Inferior parietal cortex (tissue), 1 donor: ENCODE data around the gene VOPP1.

ENCODE experiments used
- DNase-seq: peaks from one replicate; pipeline ENCODE4 v3.0.0-alpha.2; 2016; ENCODE audit errors: extremely low spot score

The VOPP1 gene

GRCh38 chr7:55532150-55532917, 40.0 kb downstream of the VOPP1 start:
- DNase-seq, result no peak

DNA sequence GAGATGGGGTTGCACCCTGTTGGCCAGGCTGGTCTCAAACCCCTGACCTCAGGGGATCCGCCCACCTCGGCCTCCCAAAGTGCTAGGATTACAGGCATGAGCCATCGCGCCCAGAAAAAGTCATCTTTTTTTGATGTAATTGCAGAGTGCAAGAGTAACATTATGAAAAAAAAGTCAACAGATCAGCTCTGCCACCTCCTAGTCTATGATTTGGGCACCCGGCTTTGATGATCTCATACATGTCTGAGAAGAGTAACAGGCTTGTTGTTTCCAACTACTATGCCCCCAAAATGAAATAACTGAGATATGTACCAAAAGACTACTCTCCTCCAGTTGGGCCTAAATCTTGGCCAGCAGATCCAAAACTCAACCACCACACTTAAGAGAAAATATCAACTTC, 40.8 kb downstream of the VOPP1 start:
- DNase-seq, result no peak

GRCh38 chr7:55527307-55527706, 45.0 kb downstream of the VOPP1 start:
- no peak for DNase-seq

DNA sequence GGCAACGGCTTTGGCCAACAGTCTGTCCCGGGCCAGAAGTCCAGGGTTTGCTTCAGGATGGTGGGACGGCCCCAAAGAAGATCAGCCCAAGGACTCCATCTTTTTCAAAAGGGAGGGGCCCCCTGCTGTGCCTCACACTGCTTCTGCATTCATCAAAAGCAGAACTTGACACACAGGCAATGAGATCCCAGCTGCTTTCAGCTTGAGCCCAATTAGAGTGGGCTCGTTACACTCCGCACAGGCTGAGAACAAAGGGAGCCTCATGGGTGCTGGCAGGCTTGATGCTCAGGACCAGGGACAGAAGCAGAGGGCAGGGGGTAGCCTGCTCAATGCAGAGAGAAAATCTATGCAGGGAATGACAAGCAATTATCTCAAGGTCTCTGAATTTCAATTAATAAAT, 45.5 kb downstream of the VOPP1 start:
- DNase-seq, result peak; percentile 62

DNA sequence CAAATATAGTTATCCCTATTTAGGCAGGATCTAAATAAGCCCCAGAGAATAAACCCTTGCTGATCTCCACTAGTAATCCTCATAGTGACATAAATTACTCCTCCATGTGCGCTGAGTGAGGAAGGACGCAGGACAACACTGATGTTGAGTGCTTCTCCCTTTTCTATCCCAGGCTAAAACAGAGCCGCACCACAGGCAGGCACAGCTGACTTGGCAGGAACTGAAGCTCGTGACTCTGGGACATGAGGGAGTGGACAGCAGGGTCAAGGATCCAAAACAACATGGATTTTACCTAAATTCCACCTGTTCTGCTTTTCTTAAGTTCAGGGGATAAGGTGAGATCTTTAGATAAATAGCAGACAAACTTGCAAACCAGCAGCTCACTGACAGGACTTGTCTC, 46.0 kb downstream of the VOPP1 start:
- DNase-seq, result no peak

GRCh38 chr7:55524558-55525310, 47.6 kb downstream of the VOPP1 start:
- no peak for DNase-seq

DNA sequence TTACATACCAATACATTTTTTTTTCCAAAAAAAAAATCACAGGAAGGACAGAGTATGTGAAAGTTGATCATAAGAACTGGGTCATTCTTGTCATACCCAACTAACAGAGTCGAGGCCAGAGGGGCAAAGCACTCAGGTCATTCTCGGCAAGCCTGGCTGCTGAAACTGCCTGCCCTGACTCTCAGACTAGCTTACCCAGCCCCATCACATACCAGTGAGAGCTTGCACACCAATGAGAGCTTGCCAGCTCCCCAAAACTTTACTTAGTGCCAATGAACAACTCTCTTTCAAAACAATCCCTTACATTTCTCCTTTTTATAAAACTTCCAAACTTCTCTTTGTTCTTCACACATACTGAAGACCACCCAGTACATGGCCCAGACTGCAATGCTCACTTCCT, 48.9 kb downstream of the VOPP1 start:
- DNase-seq, result no peak

GRCh38 chr7:55521917-55522902, 50.1 kb downstream of the VOPP1 start:
- no peak for DNase-seq

DNA sequence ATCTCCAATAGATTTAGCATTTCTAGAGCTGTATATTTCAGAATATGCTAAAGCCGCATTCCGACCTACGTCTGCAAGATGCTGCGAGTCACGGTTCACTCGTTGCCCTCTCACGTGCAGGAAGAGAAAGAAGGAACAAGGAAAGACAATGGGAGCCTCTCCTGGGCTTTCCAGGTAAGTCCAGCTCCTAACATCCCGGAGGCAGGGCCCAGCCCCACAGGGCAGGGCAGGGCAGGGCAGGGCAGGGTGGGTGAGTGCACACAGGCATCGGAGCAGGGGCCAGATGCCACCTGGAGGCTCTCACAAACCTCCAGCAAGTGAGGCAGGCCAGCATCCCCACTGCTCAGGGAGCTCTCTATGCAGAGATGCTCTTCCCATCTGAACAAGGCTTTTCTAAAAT, 50.8 kb downstream of the VOPP1 start:
- DNase-seq, result no peak

GRCh38 chr7:55520426-55521140, 51.7 kb downstream of the VOPP1 start:
- no peak for DNase-seq

- DNase-seq, result no peak
Measured at GRCh38 chr7:55518836-55519235, 53.5 kb downstream of the VOPP1 start.

DNA sequence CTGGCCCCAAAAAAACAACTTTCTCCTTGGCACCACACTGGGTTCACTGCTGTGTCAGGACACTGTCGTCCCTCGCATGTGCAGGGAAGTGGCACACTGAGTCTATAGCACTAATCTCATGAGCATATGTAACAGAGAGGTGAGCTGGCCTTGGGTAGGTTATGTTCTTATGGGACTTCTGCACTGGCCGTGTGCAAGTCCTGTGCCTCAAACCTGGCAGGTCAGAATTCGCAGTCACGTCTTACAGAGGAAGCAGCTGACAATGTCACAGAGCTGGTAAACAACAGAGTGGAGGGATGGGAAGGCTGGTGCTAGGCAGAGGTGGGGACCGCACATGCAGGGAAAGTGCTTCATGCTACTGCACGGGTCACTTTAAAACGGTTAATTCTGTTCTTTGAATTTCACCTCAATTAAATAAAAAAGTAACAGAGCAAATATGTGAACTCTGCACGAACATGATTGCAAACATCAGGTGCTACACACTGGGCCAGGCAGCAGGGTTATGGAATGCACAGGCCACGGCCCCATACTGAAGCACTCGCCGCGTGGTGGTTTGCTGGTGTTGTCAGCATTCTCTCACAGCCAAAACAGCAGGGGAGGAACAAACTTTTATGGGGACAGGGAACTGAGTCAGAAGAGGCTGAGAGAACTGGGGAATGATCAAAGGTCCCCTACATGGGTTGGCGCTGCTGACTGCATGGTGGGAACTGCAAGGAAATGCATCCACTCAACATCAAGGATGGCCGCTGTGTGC, 54.2 kb downstream of the VOPP1 start:
- DNase-seq, result no peak

DNA sequence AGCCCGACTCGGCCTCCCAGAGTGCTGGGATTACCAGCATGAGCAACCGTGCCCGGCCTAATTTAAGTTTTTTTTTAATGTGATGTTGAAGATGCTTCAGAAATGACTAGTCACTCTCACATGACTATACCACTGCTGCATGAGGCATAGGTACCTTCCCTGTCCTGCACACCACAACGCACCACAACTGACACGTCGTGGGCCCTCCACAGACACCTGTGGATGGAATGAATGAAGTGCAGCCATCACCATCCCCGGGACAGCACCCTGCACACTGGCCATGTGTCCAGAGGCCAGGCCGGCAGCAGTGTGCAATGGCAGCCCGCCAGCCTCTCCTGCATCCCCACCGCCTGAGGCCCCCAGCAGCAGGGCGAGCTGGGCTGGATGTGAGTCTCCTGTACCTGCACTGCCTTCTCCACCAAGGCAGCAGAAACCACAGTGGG, 55.1 kb downstream of the VOPP1 start:
- no peak for DNase-seq

- DNase-seq, result no peak
Measured at GRCh38 chr7:55516409-55516808, 55.9 kb downstream of the VOPP1 start.

DNA sequence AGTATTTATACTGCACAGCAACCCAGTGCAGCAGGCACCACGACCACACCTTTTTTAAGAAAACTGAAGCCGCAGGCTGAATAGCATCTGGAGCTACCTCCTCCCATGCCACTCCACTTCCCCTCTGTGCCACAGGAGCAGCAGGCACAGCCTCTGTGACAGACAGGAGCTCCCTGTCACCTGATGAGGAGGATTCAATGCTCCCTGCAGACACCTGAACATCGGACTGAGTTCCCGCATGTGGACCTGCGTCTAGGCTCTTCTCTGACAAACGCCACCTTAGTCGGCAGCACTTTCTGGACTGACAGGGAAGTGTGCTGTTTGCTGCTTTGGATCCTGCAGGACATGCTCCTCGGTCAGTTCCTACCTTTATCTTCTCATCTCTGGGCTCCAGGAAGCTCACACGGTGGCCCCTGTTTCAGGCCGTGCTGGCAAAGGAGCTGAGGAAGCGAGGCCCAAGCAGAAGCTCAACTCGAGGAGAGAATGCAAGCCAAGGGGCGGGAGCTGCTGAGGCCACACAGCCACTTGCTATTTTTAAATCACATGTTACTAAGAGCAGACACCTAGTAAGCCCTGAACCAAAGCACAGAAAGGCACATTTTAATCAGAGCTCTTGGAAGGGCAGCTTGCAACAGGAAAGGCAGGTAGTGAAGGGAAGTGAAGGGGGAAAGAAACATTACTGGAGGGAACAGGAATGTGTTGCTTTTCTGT, 56.6 kb downstream of the VOPP1 start:
- DNase-seq, result no peak

DNA sequence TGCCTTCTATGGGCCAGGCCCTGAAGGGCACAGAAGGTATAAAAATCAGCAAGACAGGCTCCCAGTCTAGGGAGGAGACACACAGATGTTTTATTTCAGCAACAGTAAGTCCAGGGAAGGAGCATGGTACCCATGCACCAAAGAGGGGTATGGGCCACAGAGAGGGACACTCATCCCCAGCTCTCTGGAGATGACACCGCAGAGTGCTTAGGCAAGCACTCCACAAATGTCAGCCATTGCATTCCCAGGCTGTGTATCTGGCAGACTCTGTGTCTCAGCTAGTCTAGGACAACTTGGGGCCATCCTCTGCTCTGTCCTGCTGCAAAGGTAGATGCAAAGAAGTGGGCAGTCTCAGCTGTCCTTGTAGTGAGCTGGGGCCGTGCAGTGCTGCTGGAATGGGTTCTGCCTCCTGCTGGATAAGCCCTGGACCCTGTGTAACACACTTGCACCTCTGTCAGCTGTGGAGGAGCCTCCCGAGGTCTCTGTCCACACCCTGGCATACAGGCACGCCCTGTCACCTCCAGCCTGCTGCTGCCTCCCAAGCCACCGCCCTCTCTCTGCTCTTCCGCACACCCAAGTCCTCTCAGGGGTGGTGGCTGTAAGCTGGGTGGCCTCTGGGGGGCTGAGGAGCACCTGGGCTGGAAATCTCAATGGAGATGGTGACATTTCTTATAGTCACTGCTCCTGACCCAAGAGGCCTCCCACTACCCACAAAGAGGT, 57.6 kb downstream of the VOPP1 start:
- no peak for DNase-seq

DNA sequence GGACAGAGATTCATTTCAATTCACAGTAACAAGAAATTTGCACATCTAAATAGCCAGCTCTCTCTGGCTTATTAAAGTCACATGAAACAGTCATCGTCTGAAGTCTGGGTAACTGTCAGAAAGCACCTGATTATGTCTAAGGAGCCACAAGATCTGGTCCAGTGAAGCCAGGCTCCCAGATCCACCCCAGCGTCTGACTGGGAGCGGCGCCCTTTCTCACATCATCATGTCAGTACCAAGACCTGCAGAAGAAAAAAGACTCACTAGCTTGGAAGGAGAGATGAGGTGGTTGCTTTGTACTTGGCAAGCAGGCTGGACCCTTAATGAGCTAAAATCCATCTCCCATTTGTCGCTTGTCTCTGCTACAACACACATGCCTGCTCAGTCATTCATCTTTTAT, 58.4 kb downstream of the VOPP1 start:
- no peak for DNase-seq

DNA sequence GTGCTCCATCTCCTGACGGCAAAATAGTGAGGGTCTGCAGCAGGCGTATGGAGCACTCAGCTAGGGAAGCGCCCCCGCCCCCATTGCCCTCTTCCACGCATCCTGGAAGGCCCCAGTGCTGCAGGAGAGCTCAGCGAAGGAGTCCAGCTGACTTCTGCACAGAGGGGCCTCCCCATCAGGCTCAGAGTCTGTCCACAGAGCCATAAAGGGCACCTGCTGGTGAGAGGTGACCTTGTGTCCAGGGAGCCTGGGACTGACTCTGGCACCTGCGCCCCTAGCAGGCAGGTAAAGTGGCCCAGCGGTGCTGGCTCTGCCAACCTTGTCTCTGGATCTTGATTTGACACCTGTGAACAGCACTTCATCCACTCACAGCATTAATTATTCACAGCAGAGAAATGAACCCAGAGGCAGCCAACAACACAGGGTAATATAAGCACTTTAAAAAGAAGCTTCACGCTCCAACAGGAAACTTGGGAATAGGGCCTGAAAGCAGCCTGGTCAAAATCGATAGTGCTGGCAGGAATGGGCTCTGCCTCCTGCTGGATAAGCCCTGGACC, 59.6 kb downstream of the VOPP1 start:
- no peak for DNase-seq

DNA sequence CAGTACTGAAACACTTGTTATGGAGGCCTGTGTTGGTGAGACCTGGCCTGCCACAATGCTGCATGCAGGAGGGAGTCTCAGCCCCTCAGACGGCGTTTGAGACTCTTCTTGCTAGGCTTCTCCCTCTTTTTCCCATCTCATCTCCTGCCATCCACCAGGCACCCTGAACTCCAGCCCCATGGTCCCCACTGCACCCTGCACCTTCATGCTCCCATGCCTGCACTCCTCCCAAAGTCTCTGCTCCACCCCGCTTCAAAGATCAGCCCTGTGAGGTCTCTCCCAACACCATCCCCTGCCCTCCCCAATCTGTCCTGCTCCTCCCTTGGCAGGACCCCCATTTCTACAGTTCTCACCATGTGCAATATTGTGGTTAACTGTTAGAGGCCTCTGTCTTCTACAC, 61.7 kb downstream of the VOPP1 start:
- no peak for DNase-seq
